HepG2 (cell line): ENCODE results near the gene PHYH.

Experiments used
- CTCF ChIP-seq: sonication (generic); formaldehyde crosslinking; IDR thresholded peaks from 2 replicates; pipeline ENCODE4 v1.5.0; 2020; ENCODE audit warnings: mild to moderate bottlenecking, missing genetic modification reagents, moderate library complexity
- EZH2 ChIP-seq: conservative IDR thresholded peaks from 2 replicates; pipeline ENCODE4 v1.6.1; 2012; ENCODE audit warnings: mild to moderate bottlenecking, low read depth, low read length, moderate library complexity
- MLLT10 ChIP-seq: sonication (generic); formaldehyde crosslinking; IDR thresholded peaks from 2 replicates; pipeline ENCODE4 v1.4.0; 2020; ENCODE audit warnings: missing genetic modification reagents
- RBAK ChIP-seq: sonication (generic); formaldehyde crosslinking; IDR thresholded peaks from 2 replicates; pipeline ENCODE4 v1.5.1; 2020; ENCODE audit warnings: mild to moderate bottlenecking, missing genetic modification reagents
- RORA ChIP-seq: sonication (generic); formaldehyde crosslinking; IDR thresholded peaks from 2 replicates; pipeline ENCODE4 v1.5.0; 2020; ENCODE audit warnings: mild to moderate bottlenecking, missing genetic modification reagents, moderate library complexity
- ZBTB7A ChIP-seq: sonication (generic); formaldehyde crosslinking; IDR thresholded peaks from 2 replicates; pipeline ENCODE4 v1.8.0; 2022; ENCODE audit warnings: mild to moderate bottlenecking, missing genetic modification reagents
- ZKSCAN1 ChIP-seq: fragments of 150-350 bp; IDR thresholded peaks from 2 replicates; pipeline ENCODE4 v1.6.1; 2014; ENCODE audit warnings: low read length
- ZNF274 ChIP-seq: sonication (generic); formaldehyde crosslinking; IDR thresholded peaks from 2 replicates; pipeline ENCODE4 v1.5.1; 2020; ENCODE audit warnings: mild to moderate bottlenecking, missing genetic modification reagents
- ZNF414 ChIP-seq: sonication (generic); formaldehyde crosslinking; IDR thresholded peaks from 2 replicates; pipeline ENCODE4 v1.5.0; 2020; ENCODE audit warnings: missing genetic modification reagents

- TF ChIP-seq ZNF274 (no peak), RORA (no peak), EZH2 (no peak), ZBTB7A (CRISPR knock-in tag) (no peak), RBAK (CRISPR knock-in tag) (no peak), ZKSCAN1 (no peak), MLLT10 (CRISPR knock-in tag) (no peak), CTCF (no peak), ZNF414 (CRISPR knock-in tag) (no peak)
Observed at GRCh38 chr10:13241613-13242012, 58.3 kb downstream of the PHYH start.
